HepG2 (cell line): ENCODE measurements around the gene AADACL4. TPM values are rescaled to one million over a fixed set of nuclear protein-coding genes. Genes with fewer than 3 reads are reported as not detected.

Source experiments
- ATAC-seq: fragments of 200-7000 bp; cut with Tn5 transposase; 3 replicates; pipeline ENCODE4 v1.9.1; 2020; ENCODE audit warnings: mild to moderate bottlenecking, moderate library complexity
- BruUV-seq: library from RNA; stranded (reverse); fragments of 400-500 nt; replicated peaks from 2 replicates; lab custom pipeline; 2021; lab: Mats Ljungman, UMichigan
- CTCF ChIA-PET: fragments of 300-600 bp; formaldehyde crosslinking; extraction: SDS; loops from one replicate; lab custom pipeline; 2021; ENCODE audit warnings: low total read pairs, inconsistent platforms, low intra/inter-chr PET ratio; lab: Yijun Ruan, JAX
- POLR2A ChIA-PET: fragments of 350-600 bp; sonication (Branson Sonifier 250); formaldehyde crosslinking; loops from one replicate; lab custom pipeline; 2020; ENCODE audit warnings: antibody characterized with exemption, inconsistent platforms; lab: Yijun Ruan, JAX
- DNase-seq: peaks from one replicate; pipeline ENCODE4 v3.0.0-alpha.2; 2015; ENCODE audit warnings: low spot score
- FAIRE-seq: peaks from 3 replicates; lab custom pipeline; 2011; peaks lifted over from hg19 to GRCh38; lab: Jason Lieb, UNC
- H2AFZ ChIP-seq: one replicate; pipeline ENCODE4 v1.6.1; 2011; ENCODE audit warnings: low read length, inconsistent platforms
- H3K27ac ChIP-seq: fragments of 300-600 bp; 3 replicates; pipeline ENCODE4 v1.8.0; 2011; ENCODE audit warnings: mixed run types, mild to moderate bottlenecking, mixed read lengths, low read length, inconsistent platforms; ENCODE audit not compliant: insufficient read depth; ENCODE audit errors: extremely low read length
- H3K27me3 ChIP-seq, 2 experiments: fragments of 200-600 bp in 1 of 2; 2 replicates in 1 of 2; 3 replicates in 1 of 2; pipeline versions ENCODE4 v1.6.0 to v1.8.0; 2011; ENCODE audit warnings: low read length in 2 of 2, mild to moderate bottlenecking in 2 of 2, moderate library complexity in 2 of 2, inconsistent platforms in 1 of 2; ENCODE audit not compliant: insufficient read depth in 2 of 2, control insufficient read depth in 1 of 2
- H3K36me3 ChIP-seq, 2 experiments: fragments of 200-600 bp in 1 of 2; replicated peaks in 1 of 2; 2 replicates in 1 of 2; 3 replicates in 1 of 2; pipeline versions ENCODE4 v1.5.1 to v1.8.0; 2011; ENCODE audit warnings: low read length in 2 of 2, inconsistent platforms in 1 of 2; ENCODE audit not compliant: insufficient read depth in 2 of 2, control insufficient read depth in 1 of 2
- H3K4me1 ChIP-seq: 2 replicates; pipeline ENCODE4 v1.5.1; 2012; ENCODE audit warnings: low read length, inconsistent platforms; ENCODE audit not compliant: insufficient read depth
- H3K4me2 ChIP-seq: 2 replicates; pipeline ENCODE4 v1.6.0; 2011; ENCODE audit warnings: low read depth, low read length, inconsistent platforms
- H3K4me3 ChIP-seq, 3 experiments: fragments of 200-600 bp in 1 of 3; sonication (generic), shearing (Covaris generic) in 1 of 3; replicated peaks in 1 of 3; 2 replicates each; pipeline ENCODE4 v1.5.1; 2011 to 2016; ENCODE audit warnings: low read length in 3 of 3, inconsistent platforms in 2 of 3, low read depth in 2 of 3, mild to moderate bottlenecking in 2 of 3, control low read depth in 1 of 3, mixed read lengths in 1 of 3; ENCODE audit not compliant: insufficient read depth in 1 of 3
- H3K79me2 ChIP-seq: one replicate; pipeline ENCODE4 v1.6.1; 2011; ENCODE audit warnings: low read length, inconsistent platforms; ENCODE audit not compliant: insufficient read depth
- H3K9ac ChIP-seq: 2 replicates; pipeline ENCODE4 v1.6.0; 2011; ENCODE audit warnings: mild to moderate bottlenecking, low read depth, low read length, inconsistent platforms; ENCODE audit not compliant: insufficient read depth
- H3K9me3 ChIP-seq: 2 replicates; pipeline ENCODE4 v1.5.1; 2012; ENCODE audit warnings: mild to moderate bottlenecking, low read length
- H4K20me1 ChIP-seq: 2 replicates; pipeline ENCODE4 v1.6.0; 2011; ENCODE audit warnings: inconsistent platforms, mild to moderate bottlenecking, low read length, moderate library complexity; ENCODE audit not compliant: insufficient read depth
- CHCHD3 ChIP-seq: sonication (generic); formaldehyde crosslinking; IDR thresholded peaks from 2 replicates; pipeline ENCODE4 v1.8.0; 2022; ENCODE audit warnings: mild to moderate bottlenecking, missing genetic modification reagents, moderate library complexity
- FLYWCH1 ChIP-seq: sonication (generic); formaldehyde crosslinking; IDR thresholded peaks from 2 replicates; pipeline ENCODE4 v1.8.1; 2023; ENCODE audit warnings: mild to moderate bottlenecking, missing genetic modification reagents
- ISX ChIP-seq: sonication (generic); formaldehyde crosslinking; conservative IDR thresholded peaks from 2 replicates; pipeline ENCODE4 v1.5.0; 2020; ENCODE audit warnings: missing genetic modification reagents
- RBAK ChIP-seq: sonication (generic); formaldehyde crosslinking; IDR thresholded peaks from 2 replicates; pipeline ENCODE4 v1.5.1; 2020; ENCODE audit warnings: mild to moderate bottlenecking, missing genetic modification reagents
- RBM22 ChIP-seq: fragments of 200-400 bp; formaldehyde crosslinking; optimal IDR thresholded peaks from 2 replicates; pipeline ENCODE3; 2017; ENCODE audit warnings: mild to moderate bottlenecking, low read length, moderate library complexity
- SRY ChIP-seq: sonication (generic); formaldehyde crosslinking; IDR thresholded peaks from 2 replicates; pipeline ENCODE4 v1.8.0; 2022; ENCODE audit warnings: mild to moderate bottlenecking, missing genetic modification reagents
- U2AF1 ChIP-seq: fragments of 200-400 bp; formaldehyde crosslinking; optimal IDR thresholded peaks from 2 replicates; pipeline ENCODE3; 2017; ENCODE audit warnings: mild to moderate bottlenecking, low read depth, low read length
- ZC3H13 ChIP-seq: sonication (generic); formaldehyde crosslinking; IDR thresholded peaks from 2 replicates; pipeline ENCODE4 v1.8.1; 2023; ENCODE audit warnings: mild to moderate bottlenecking, missing genetic modification reagents, moderate library complexity
- ZFY ChIP-seq: sonication (generic); formaldehyde crosslinking; IDR thresholded peaks from 2 replicates; pipeline ENCODE4 v1.4.0; 2020; ENCODE audit warnings: missing genetic modification reagents
- ZNF7 ChIP-seq: IDR thresholded peaks from 2 replicates; pipeline ENCODE4 v1.6.1; 2016; ENCODE audit warnings: missing biosample characterization, missing genetic modification reagents
- ZNF781 ChIP-seq: sonication (generic); formaldehyde crosslinking; IDR thresholded peaks from 2 replicates; pipeline ENCODE4 v1.5.1; 2020; ENCODE audit warnings: borderline replicate concordance, mild to moderate bottlenecking, missing genetic modification reagents; ENCODE audit errors: not compliant biosample characterization
- ZNF850 ChIP-seq: sonication (generic); formaldehyde crosslinking; conservative IDR thresholded peaks from 2 replicates; pipeline ENCODE4 v1.9.0; 2021; ENCODE audit warnings: mild to moderate bottlenecking, missing genetic modification reagents
- WGBS: methylation state at CpG from one replicate; pipeline ENCODE4 v1.1.6; 2017; ENCODE audit warnings: low lambda C conversion rate; 5-methylcytosine and 5-hydroxymethylcytosine counted together
- in situ Hi-C: cut with HindIII; loops from 2 replicates; pipeline ENCODE4 v1.10.0; 2017; ENCODE audit warnings: low pct_unique_long_range_greater_than_20kb; ENCODE audit not compliant: extremely low pct_ligation_motif_present
- intact Hi-C: fragments of 100-400 bp; cut with micrococcal nuclease; formaldehyde crosslinking; loops from one replicate; pipeline ENCODE4 v1.10.0; 2022; ENCODE audit not compliant: unreplicated experiment
- polyA plus RNA-seq, 8 experiments: library from polyadenylated mRNA; depleted of rRNA in 3 of 8; stranded (reverse) in 7 of 8; unstranded in 1 of 8; fragments of >200 nt; fragmentation: Illumina TruSeq in 4 of 8; extraction: Trizol in 4 of 8; gene quantifications; 2 replicates each; pipeline versions ENCODE4 v1.2.1 to v1.2.3, GENCODE V29; 2011 to 2016; ENCODE audit warnings: low read depth in 4 of 8, missing spikeins in 1 of 8, mixed read lengths in 1 of 8; ENCODE audit not compliant: insufficient read depth in 1 of 8
- total RNA-seq, 5 experiments: library from RNA; depleted of rRNA; stranded (reverse); fragments of >200 nt; fragmentation: Illumina TruSeq; extraction: Trizol; gene quantifications; 2 replicates each; pipeline ENCODE4 v1.2.3, GENCODE V29; 2016; ENCODE audit warnings: low read depth in 1 of 5
- TF ChIP-seq, protein P1 (sequence below): sonication (generic); formaldehyde crosslinking; IDR thresholded peaks from 2 replicates; pipeline ENCODE4 v1.8.1; 2023; ENCODE audit warnings: mild to moderate bottlenecking, missing genetic modification reagents
- TF ChIP-seq, protein P2 (sequence below): sonication (generic); formaldehyde crosslinking; IDR thresholded peaks from 2 replicates; pipeline ENCODE4 v1.5.0; 2020; ENCODE audit warnings: missing genetic modification reagents
- TF ChIP-seq, protein P3 (sequence below): sonication (generic); formaldehyde crosslinking; IDR thresholded peaks from 2 replicates; pipeline ENCODE4 v1.5.0; 2020; ENCODE audit warnings: missing genetic modification reagents
- TF ChIP-seq, protein P4 (sequence below): sonication (generic); formaldehyde crosslinking; IDR thresholded peaks from 2 replicates; pipeline ENCODE4 v1.5.1; 2020; ENCODE audit warnings: missing genetic modification reagents, mild to moderate bottlenecking, borderline replicate concordance
- TF ChIP-seq, protein P5 (sequence below): sonication (generic); formaldehyde crosslinking; IDR thresholded peaks from 2 replicates; pipeline ENCODE4 v1.4.0; 2020; ENCODE audit warnings: mild to moderate bottlenecking, missing genetic modification reagents

Gene AADACL4
- total and polyA plus RNA-seq, 2 of the 13 experiments (the other 11 are each of a cell fraction or from before 2014, with no cell fraction given) = not detected

DNA sequence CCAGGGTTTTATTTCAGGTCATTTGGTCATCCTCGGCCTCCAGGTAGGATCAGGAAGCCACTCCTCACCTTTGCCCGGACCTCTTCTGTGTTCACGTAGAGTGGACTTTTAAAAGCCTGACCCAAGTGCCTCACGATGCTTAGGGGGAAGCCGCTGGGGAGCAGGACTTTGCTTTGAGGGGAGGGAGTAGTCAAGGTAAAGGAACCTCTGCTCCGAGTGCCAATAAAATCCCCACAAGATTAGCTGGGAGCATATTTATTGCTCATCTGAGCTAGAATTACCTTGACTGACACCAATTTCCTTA is 25.3 kb upstream of the AADACL4 start:
- ATAC-seq = no peak; the same call in 2 of the 3 replicates
- Histone ChIP-seq H3K4me1 (peaks cover 49% of the 10 kb centered on the region), H2AFZ (no peak overlapping the region), H3K27ac (peak overlapping the region; percentile 94), H3K9ac (peak overlapping the region; percentile 97), H3K27me3 (peaks cover 0 to 3% of the 10 kb centered on the region in 2 experiments; a peak in 1 of 5 replicates), H3K4me3 (peak overlapping the region; percentile 91 to 97 (median 94)), H3K79me2 (peaks cover 47% of the 10 kb centered on the region), H3K36me3 (peaks cover 0 to 4% of the 10 kb centered on the region in 2 experiments; a peak in 1 of 5 replicates), H4K20me1 (peaks cover 3% of the 10 kb centered on the region; the same call in 1 of the 2 replicates), H3K9me3 (no peaks in the 10 kb centered on the region), H3K4me2 (peak overlapping the region; percentile 98)
- intact Hi-C loops (loop anchor here (1.0 to 5.0 kb wide), 3 partner anchors 90 to 304 kb away; no protein-coding TSS in a partner anchor), in situ Hi-C loops (loop anchor here (5.0 kb wide), 2 partner anchors 66 to 91 kb away; no protein-coding TSS in a partner anchor)
- WGBS = 4% methylated on average over 6 of the region's 6 CpGs
- TSS peak; percentile 28 for BruUV-seq
- ChIA-PET CTCF (interaction anchor here (0.7 to 3.2 kb wide), 5 partner anchors 17 to 388 kb away, joined by 3 to 56 read pairs (median 7); no protein-coding TSS in a partner anchor), POLR2A (interaction anchor here (0.6 to 10.1 kb wide), 37 partner anchors 11 to 639 kb away, joined by 3 to 357 read pairs (median 7); no protein-coding TSS in a partner anchor)
- DNase-seq = no peak
- FAIRE-seq = no peak
- TF ChIP-seq ZNF781 (CRISPR knock-in tag) (no peak), ZNF850 (CRISPR knock-in tag) (no peak), RBAK (CRISPR knock-in tag) (no peak), ZC3H13 (CRISPR knock-in tag) (0 out of 2 replicates have a peak, but pooled peaks have one; percentile 18), SRY (CRISPR knock-in tag) (0 out of 2 replicates have a peak, but pooled peaks have one; percentile 19), ISX (0 out of 2 replicates have a peak, but pooled peaks have one; percentile 16), ZFY (peak; percentile 13; the same call in 1 of the 2 replicates), U2AF1 (no peak), RBM22 (peak; percentile 62), FLYWCH1 (no peak), CHCHD3 (peak; percentile 86; the same call in 1 of the 2 replicates), ZNF7 (CRISPR knock-in tag) (no peak)
- TF ChIP-seq, protein P1, sequence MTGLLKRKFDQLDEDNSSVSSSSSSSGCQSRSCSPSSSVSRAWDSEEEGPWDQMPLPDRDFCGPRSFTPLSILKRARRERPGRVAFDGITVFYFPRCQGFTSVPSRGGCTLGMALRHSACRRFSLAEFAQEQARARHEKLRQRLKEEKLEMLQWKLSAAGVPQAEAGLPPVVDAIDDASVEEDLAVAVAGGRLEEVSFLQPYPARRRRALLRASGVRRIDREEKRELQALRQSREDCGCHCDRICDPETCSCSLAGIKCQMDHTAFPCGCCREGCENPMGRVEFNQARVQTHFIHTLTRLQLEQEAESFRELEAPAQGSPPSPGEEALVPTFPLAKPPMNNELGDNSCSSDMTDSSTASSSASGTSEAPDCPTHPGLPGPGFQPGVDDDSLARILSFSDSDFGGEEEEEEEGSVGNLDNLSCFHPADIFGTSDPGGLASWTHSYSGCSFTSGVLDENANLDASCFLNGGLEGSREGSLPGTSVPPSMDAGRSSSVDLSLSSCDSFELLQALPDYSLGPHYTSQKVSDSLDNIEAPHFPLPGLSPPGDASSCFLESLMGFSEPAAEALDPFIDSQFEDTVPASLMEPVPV = no peak
- TF ChIP-seq, protein P2, sequence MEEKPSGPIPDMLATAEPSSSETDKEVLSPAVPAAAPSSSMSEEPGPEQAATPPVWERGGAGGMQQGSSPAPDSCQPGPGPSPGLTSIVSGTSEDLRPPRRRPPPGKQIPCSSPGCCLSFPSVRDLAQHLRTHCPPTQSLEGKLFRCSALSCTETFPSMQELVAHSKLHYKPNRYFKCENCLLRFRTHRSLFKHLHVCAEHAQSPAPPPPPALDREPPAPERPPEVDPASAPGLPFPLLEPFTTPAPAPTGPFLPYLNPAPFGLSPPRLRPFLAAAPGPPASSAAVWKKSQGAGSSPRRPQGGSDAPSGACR (CRISPR knock-in tag) = peak; percentile 24; the same call in 1 of the 2 replicates
- TF ChIP-seq, protein P3, sequence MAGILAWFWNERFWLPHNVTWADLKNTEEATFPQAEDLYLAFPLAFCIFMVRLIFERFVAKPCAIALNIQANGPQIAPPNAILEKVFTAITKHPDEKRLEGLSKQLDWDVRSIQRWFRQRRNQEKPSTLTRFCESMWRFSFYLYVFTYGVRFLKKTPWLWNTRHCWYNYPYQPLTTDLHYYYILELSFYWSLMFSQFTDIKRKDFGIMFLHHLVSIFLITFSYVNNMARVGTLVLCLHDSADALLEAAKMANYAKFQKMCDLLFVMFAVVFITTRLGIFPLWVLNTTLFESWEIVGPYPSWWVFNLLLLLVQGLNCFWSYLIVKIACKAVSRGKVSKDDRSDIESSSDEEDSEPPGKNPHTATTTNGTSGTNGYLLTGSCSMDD = no peak
- TF ChIP-seq, protein P4, sequence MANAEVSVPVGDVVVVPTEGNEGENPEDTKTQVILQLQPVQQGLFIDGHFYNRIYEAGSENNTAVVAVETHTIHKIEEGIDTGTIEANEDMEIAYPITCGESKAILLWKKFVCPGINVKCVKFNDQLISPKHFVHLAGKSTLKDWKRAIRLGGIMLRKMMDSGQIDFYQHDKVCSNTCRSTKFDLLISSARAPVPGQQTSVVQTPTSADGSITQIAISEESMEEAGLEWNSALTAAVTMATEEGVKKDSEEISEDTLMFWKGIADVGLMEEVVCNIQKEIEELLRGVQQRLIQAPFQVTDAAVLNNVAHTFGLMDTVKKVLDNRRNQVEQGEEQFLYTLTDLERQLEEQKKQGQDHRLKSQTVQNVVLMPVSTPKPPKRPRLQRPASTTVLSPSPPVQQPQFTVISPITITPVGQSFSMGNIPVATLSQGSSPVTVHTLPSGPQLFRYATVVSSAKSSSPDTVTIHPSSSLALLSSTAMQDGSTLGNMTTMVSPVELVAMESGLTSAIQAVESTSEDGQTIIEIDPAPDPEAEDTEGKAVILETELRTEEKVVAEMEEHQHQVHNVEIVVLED (CRISPR knock-in tag) = peak; percentile 16; the same call in 1 of the 2 replicates
- TF ChIP-seq, protein P5, sequence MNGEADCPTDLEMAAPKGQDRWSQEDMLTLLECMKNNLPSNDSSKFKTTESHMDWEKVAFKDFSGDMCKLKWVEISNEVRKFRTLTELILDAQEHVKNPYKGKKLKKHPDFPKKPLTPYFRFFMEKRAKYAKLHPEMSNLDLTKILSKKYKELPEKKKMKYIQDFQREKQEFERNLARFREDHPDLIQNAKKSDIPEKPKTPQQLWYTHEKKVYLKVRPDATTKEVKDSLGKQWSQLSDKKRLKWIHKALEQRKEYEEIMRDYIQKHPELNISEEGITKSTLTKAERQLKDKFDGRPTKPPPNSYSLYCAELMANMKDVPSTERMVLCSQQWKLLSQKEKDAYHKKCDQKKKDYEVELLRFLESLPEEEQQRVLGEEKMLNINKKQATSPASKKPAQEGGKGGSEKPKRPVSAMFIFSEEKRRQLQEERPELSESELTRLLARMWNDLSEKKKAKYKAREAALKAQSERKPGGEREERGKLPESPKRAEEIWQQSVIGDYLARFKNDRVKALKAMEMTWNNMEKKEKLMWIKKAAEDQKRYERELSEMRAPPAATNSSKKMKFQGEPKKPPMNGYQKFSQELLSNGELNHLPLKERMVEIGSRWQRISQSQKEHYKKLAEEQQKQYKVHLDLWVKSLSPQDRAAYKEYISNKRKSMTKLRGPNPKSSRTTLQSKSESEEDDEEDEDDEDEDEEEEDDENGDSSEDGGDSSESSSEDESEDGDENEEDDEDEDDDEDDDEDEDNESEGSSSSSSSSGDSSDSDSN (CRISPR knock-in tag) = peak; percentile 20; the same call in 1 of the 2 replicates
